ENCODE measurements around the gene BMP6.

The BMP6 gene

GRCh38 chr6:7851780-7852179, 125.9 kb downstream of the BMP6 start:
- no peak for TF ChIP-seq CTCF (conservative IDR thresholded peaks at IDR 0.05; ENCODE audit: low read depth, low read length)
- H3K4me3 ChIP-seq (ENCODE audit: low read depth, low read length) = no peak overlapping the region
- no peak for DNase-seq (ENCODE audit: low read depth)

GRCh38 chr6:7859591-7859990, 133.7 kb downstream of the BMP6 start:
- no peak for DNase-seq (ENCODE audit: low read depth)
- no peak for TF ChIP-seq CTCF (conservative IDR thresholded peaks at IDR 0.05; ENCODE audit: low read depth, low read length)
- H3K4me3 ChIP-seq (ENCODE audit: low read depth, low read length) = no peak overlapping the region

GRCh38 chr6:7865781-7866180, 139.9 kb downstream of the BMP6 start:
- peak; percentile 19 for TF ChIP-seq CTCF (conservative IDR thresholded peaks at IDR 0.05; ENCODE audit: low read depth, low read length)
- peak; percentile 8 for DNase-seq (ENCODE audit: low read depth)
- H3K4me3 ChIP-seq (ENCODE audit: low read depth, low read length) = no peak overlapping the region

GRCh38 chr6:7866526-7866925, 140.6 kb downstream of the BMP6 start:
- no peak for TF ChIP-seq CTCF (conservative IDR thresholded peaks at IDR 0.05; ENCODE audit: low read depth, low read length)

GRCh38 chr6:7868926-7869325, 143.0 kb downstream of the BMP6 start:
- no peak overlapping the region for H3K4me3 ChIP-seq (ENCODE audit: low read depth, low read length)
- no peak for DNase-seq (ENCODE audit: low read depth)
- no peak for TF ChIP-seq CTCF (conservative IDR thresholded peaks at IDR 0.05; ENCODE audit: low read depth, low read length)

More at GRCh38 chr6:7866526-7866925, 140.6 kb downstream of the BMP6 start:
- no peak overlapping the region for H3K4me3 ChIP-seq (ENCODE audit: low read depth, low read length)
- DNase-seq (ENCODE audit: low read depth) = no peak

GRCh38 chr6:7878401-7878964, 152.6 kb downstream of the BMP6 start:
- no peak for TF ChIP-seq CTCF (conservative IDR thresholded peaks at IDR 0.05; ENCODE audit: low read depth, low read length)
- no peak for DNase-seq (ENCODE audit: low read depth)
- H3K4me3 ChIP-seq (ENCODE audit: low read depth, low read length) = no peak overlapping the region

- no peak for TF ChIP-seq CTCF (conservative IDR thresholded peaks at IDR 0.05; ENCODE audit: low read depth, low read length)
- DNase-seq (ENCODE audit: low read depth) = no peak
- H3K4me3 ChIP-seq (ENCODE audit: low read depth, low read length) = no peak overlapping the region
These were observed 153.1 kb downstream of the BMP6 start for GRCh38 chr6:7879043-7879442.

All from choroid plexus epithelial cell (primary cell).